SK-N-SH (cell line): ENCODE measurements around the gene GOLGA6L7. TPM values are rescaled to one million over a fixed set of nuclear protein-coding genes. Genes with fewer than 3 reads are reported as not detected.

ENCODE experiments used
- CTCF ChIA-PET: fragments of 300-600, 350-600 bp; formaldehyde crosslinking; extraction: SDS; loops from one replicate; lab custom pipeline; 2021; lab: Yijun Ruan, JAX
- POLR2A ChIA-PET: fragments of 350-600 bp; sonication (Branson Sonifier 250); formaldehyde crosslinking; extraction: SDS; loops from one replicate; lab custom pipeline; 2020; ENCODE audit warnings: antibody characterized with exemption, inconsistent platforms; lab: Yijun Ruan, JAX
- DNase-seq: peaks from one replicate; pipeline ENCODE4 v3.0.0; 2012
- H2AFZ ChIP-seq: fragments of 200-600 bp; sonication (generic); 2 replicates; pipeline ENCODE4 v1.8.1; 2016; ENCODE audit warnings: antibody characterized with exemption, mild to moderate bottlenecking, low read depth
- H3F3A ChIP-seq: fragments of 200-600 bp; sonication (generic); replicated peaks from 2 replicates; pipeline ENCODE3; 2016; ENCODE audit warnings: antibody characterized with exemption, mild to moderate bottlenecking; ENCODE audit not compliant: insufficient read depth
- H3K27ac ChIP-seq, 2 experiments: fragments of 200-500 bp in 1 of 2; fragments of 200-600 bp in 1 of 2; sonication (Bioruptor generic) in 1 of 2; sonication (generic), shearing (Covaris generic) in 1 of 2; 2 replicates each; pipeline versions ENCODE4 v1.5.1 to v1.6.1; 2014 to 2016; ENCODE audit warnings: low read depth in 2 of 2, inconsistent platforms in 1 of 2, low read length in 1 of 2, mild to moderate bottlenecking in 1 of 2, mixed read lengths in 1 of 2
- H3K27me3 ChIP-seq: fragments of 200-600 bp; sonication (generic), shearing (Covaris generic); 2 replicates; pipeline ENCODE4 v1.6.1; 2016; ENCODE audit warnings: mixed run types; ENCODE audit not compliant: insufficient read depth
- H3K36me3 ChIP-seq, 2 experiments: fragments of 200-500 bp in 1 of 2; fragments of 200-600 bp in 1 of 2; sonication (Bioruptor generic) in 1 of 2; sonication (generic) in 1 of 2; replicated peaks in 1 of 2; 2 replicates each; pipeline versions ENCODE3 to v1.5.1; 2014 to 2016; ENCODE audit warnings: low read length in 1 of 2, mild to moderate bottlenecking in 1 of 2; ENCODE audit not compliant: insufficient read depth in 2 of 2, control insufficient read depth in 1 of 2
- H3K4me1 ChIP-seq, 2 experiments: fragments of 200-500 bp in 1 of 2; fragments of 200-600 bp in 1 of 2; sonication (Bioruptor generic) in 1 of 2; sonication (generic), shearing (Covaris generic) in 1 of 2; 2 replicates each; pipeline versions ENCODE4 v1.5.1 to v1.6.1; 2014 to 2016; ENCODE audit warnings: low read depth in 1 of 2, low read length in 1 of 2, mixed run types in 1 of 2; ENCODE audit not compliant: insufficient read depth in 2 of 2, control insufficient read depth in 1 of 2
- H3K4me2 ChIP-seq: fragments of 200-600 bp; sonication (generic), shearing (Covaris generic); 2 replicates; pipeline ENCODE4 v1.6.1; 2017; ENCODE audit warnings: mixed run types
- H3K4me3 ChIP-seq, 2 experiments: fragments of 200-500 bp in 1 of 2; fragments of 200-600 bp in 1 of 2; sonication (Bioruptor generic) in 1 of 2; sonication (generic), shearing (Covaris generic) in 1 of 2; 2 replicates each; pipeline versions ENCODE4 v1.5.1 to v1.8.1; 2014 to 2016; ENCODE audit warnings: low read depth in 2 of 2, inconsistent platforms in 1 of 2, low read length in 1 of 2, mild to moderate bottlenecking in 1 of 2, mixed read lengths in 1 of 2, moderate library complexity in 1 of 2
- H3K79me2 ChIP-seq: fragments of 200-600 bp; sonication (generic); 2 replicates; pipeline ENCODE4 v1.8.1; 2017; ENCODE audit warnings: mild to moderate bottlenecking; ENCODE audit not compliant: insufficient read depth
- H3K9ac ChIP-seq: fragments of 200-600 bp; sonication (generic); 2 replicates; pipeline ENCODE4 v1.6.1; 2017; ENCODE audit warnings: mixed run types
- H3K9me2 ChIP-seq: fragments of 200-600 bp; sonication (generic); 2 replicates; pipeline ENCODE4 v1.6.1; 2017; ENCODE audit warnings: mixed run types
- H3K9me3 ChIP-seq: fragments of 200-600 bp; sonication (generic); 2 replicates; pipeline ENCODE4 v1.6.1; 2017; ENCODE audit warnings: mixed run types, mild to moderate bottlenecking, moderate library complexity
- H4K20me1 ChIP-seq: fragments of 200-600 bp; sonication (generic); 2 replicates; pipeline ENCODE4 v1.6.1; 2017; ENCODE audit warnings: mild to moderate bottlenecking, mixed run types; ENCODE audit not compliant: insufficient read depth
- EZH2phosphoT487 ChIP-seq: fragments of 200-600 bp; sonication (generic); IDR thresholded peaks from 2 replicates; pipeline ENCODE4 v1.6.1; 2017; ENCODE audit warnings: low read depth, mixed run types, mild to moderate bottlenecking, antibody characterized with exemption, moderate library complexity, borderline replicate concordance
- JUND ChIP-seq: IDR thresholded peaks from 2 replicates; pipeline ENCODE4 v1.4.0; 2012
- NFIC ChIP-seq: IDR thresholded peaks from 2 replicates; pipeline ENCODE4 v1.4.0; 2012; ENCODE audit warnings: borderline replicate concordance
- PBX3 ChIP-seq: IDR thresholded peaks from 2 replicates; pipeline ENCODE4; 2012
- POLR2AphosphoS5 ChIP-seq: IDR thresholded peaks from 2 replicates; pipeline ENCODE4 v1.6.1; 2012; ENCODE audit warnings: low read depth, low read length
- RAD21 ChIP-seq: IDR thresholded peaks from 2 replicates; pipeline ENCODE4 v1.6.1; 2012; ENCODE audit warnings: mild to moderate bottlenecking, low read length
- RCOR1 ChIP-seq: fragments of 150-350 bp; IDR thresholded peaks from 2 replicates; pipeline ENCODE4 v1.6.1; 2017; ENCODE audit warnings: antibody characterized with exemption, low read length
- TCF12 ChIP-seq: IDR thresholded peaks from 2 replicates; pipeline ENCODE4 v1.4.0; 2012
- YY1 ChIP-seq: IDR thresholded peaks from 2 replicates; pipeline ENCODE4 v1.4.0; 2012; ENCODE audit warnings: low read depth, mild to moderate bottlenecking
- ZBTB33 ChIP-seq: IDR thresholded peaks from 2 replicates; pipeline ENCODE4 v1.4.0; 2012; ENCODE audit warnings: low read depth, borderline replicate concordance
- WGBS: methylation state at CpG from one replicate; pipeline ENCODE4 v1.1.6; 2017; ENCODE audit warnings: low lambda C conversion rate; 5-methylcytosine and 5-hydroxymethylcytosine counted together
- polyA plus RNA-seq, 3 experiments: library from polyadenylated mRNA; depleted of rRNA; stranded (reverse); fragments of >200 nt; gene quantifications; 2 replicates each; pipeline ENCODE4 v1.2.3, GENCODE V29; 2012
- TF ChIP-seq, protein P1 (sequence below): IDR thresholded peaks from 2 replicates; pipeline ENCODE4 v1.6.1; 2012; ENCODE audit warnings: mild to moderate bottlenecking, low read depth, low read length, moderate library complexity

GOLGA6L7 gene
- polyA plus RNA-seq, 1 of the 3 experiments (the other 2 are of a cell fraction), result not detected

DNA sequence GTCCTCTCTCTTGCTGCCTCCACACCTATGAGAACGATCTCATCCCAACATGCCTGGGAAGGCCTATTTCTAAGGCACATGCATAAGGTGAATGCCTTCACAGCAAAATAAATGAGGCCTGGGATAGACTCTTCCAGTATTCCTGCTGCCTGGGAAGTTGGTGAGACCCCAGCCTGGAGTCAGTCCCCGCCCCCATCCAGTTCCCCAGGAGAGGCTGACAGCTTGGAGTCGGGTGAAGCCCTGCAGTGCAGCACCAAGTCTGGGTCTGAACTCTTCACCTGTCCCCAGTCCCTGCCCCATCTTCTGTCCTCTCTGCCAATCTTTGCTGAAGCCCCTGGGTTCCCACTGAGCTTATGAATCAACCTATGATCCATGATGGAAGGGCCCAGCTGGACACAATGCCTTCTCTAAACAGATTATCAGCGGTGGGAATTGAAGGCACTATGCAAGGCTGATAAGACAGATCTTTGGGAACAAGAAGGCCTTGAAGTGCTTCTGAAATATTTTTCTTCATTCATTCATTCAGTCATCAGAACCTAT is 27.1 kb upstream of the GOLGA6L7 start:
- no peak for TF ChIP-seq EZH2phosphoT487
- TF ChIP-seq JUND, result no peak
- TF ChIP-seq PBX3, result no peak
- no peak for TF ChIP-seq TCF12
- no peak for TF ChIP-seq RCOR1
- no peak for TF ChIP-seq YY1
- TF ChIP-seq NFIC, result no peak
- TF ChIP-seq, protein P1, sequence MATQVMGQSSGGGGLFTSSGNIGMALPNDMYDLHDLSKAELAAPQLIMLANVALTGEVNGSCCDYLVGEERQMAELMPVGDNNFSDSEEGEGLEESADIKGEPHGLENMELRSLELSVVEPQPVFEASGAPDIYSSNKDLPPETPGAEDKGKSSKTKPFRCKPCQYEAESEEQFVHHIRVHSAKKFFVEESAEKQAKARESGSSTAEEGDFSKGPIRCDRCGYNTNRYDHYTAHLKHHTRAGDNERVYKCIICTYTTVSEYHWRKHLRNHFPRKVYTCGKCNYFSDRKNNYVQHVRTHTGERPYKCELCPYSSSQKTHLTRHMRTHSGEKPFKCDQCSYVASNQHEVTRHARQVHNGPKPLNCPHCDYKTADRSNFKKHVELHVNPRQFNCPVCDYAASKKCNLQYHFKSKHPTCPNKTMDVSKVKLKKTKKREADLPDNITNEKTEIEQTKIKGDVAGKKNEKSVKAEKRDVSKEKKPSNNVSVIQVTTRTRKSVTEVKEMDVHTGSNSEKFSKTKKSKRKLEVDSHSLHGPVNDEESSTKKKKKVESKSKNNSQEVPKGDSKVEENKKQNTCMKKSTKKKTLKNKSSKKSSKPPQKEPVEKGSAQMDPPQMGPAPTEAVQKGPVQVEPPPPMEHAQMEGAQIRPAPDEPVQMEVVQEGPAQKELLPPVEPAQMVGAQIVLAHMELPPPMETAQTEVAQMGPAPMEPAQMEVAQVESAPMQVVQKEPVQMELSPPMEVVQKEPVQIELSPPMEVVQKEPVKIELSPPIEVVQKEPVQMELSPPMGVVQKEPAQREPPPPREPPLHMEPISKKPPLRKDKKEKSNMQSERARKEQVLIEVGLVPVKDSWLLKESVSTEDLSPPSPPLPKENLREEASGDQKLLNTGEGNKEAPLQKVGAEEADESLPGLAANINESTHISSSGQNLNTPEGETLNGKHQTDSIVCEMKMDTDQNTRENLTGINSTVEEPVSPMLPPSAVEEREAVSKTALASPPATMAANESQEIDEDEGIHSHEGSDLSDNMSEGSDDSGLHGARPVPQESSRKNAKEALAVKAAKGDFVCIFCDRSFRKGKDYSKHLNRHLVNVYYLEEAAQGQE, result no peak
- TF ChIP-seq RAD21, result no peak
- TF ChIP-seq POLR2AphosphoS5, result no peak
- TF ChIP-seq ZBTB33, result no peak
- 85% methylated on average over 4 of the region's 4 CpGs for WGBS
- no peaks in the 10 kb centered on the region for H3K36me3 ChIP-seq
- DNase-seq, result no peak
- H3K9ac ChIP-seq, result no peak overlapping the region
- H3K4me3 ChIP-seq, result no peak overlapping the region
- H3K9me2 ChIP-seq, result no peaks in the 10 kb centered on the region
- no peaks in the 10 kb centered on the region for H3F3A ChIP-seq
- no peak overlapping the region for H2AFZ ChIP-seq
- H4K20me1 ChIP-seq, result no peaks in the 10 kb centered on the region
- H3K4me2 ChIP-seq, result no peak overlapping the region
- H3K27me3 ChIP-seq, result no peaks in the 10 kb centered on the region
- no peaks in the 10 kb centered on the region for H3K79me2 ChIP-seq
- ChIA-PET POLR2A (no interaction called here), CTCF (interaction anchor here (1.2 to 3.2 kb wide), 3 partner anchors 100 to 215 kb away, joined by 3 to 25 read pairs (median 9); no protein-coding TSS in a partner anchor)
- H3K9me3 ChIP-seq, result no peaks in the 10 kb centered on the region
- H3K27ac ChIP-seq, result no peak overlapping the region
- peaks cover 0 to 9% of the 10 kb centered on the region in 2 experiments; a peak in 1 of 4 replicates for H3K4me1 ChIP-seq
